Measurements from ENCODE around the gene POP5.

DNA sequence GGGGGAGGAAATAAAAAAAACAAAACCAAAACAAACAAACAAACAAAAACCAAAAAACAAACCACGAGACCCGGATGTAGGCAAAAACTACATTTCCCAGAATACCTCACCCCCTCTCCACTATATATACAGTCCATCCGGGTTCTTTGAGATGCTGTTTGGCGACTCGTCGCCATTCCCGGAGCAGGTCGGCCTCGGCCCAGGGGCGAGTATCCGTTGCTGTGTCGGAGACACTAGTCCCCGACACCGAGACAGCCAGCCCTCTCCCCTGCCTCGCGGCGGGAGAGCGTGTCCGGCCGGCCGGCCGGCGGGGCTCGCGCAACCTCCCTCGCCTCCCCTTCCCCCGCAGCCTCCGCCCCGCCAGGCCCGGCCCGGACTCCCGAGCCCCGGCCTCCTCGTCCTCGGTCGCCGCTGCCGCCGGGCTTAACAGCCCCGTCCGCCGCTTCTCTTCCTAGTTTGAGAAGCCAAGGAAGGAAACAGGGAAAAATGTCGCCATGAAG is 46.9 kb downstream of the POP5 start, which contains the start of gene RNF10:
- TF ChIP-seq EZH2phosphoT487 (conservative IDR thresholded peaks at IDR 0.05; ENCODE audit: low read length), result no peak
- no peak for TF ChIP-seq CTCF (IDR thresholded peaks at IDR 0.05; ENCODE audit: insufficient read depth, low read length, poor library complexity, severe bottlenecking)

Data from SU-DHL-6 (cell line).